ENCODE results near the gene POLR3C. TPM values are rescaled to one million over a fixed set of nuclear protein-coding genes. Genes with fewer than 3 reads are reported as not detected.

Gene POLR3C
- total and polyA plus RNA-seq, 2 of the 13 experiments (the other 11 are each of a cell fraction or from before 2014, with no cell fraction given), result 15.5 to 24.3 TPM

DNA sequence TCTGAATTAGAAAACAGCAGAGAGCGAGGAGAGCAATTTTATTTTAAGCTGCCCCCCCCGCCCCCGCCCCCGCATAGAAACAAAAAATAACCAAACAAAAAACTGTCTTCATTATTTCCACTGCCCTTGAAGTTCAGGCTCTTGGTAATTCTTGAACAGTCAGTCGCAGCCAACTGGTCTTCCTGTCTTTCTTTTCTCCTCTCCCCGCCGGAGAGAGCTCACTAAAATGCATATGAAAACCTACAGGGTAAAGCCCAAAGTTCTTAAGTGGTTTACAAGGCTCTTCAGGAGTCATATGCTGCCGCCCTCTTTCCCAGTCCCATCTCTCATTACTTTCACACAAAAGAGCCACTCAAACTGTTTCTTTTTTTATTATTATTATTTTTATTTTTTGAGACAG lies 62.8 kb downstream of the POLR3C start:
- no peak overlapping the region for H2AFZ ChIP-seq (ENCODE audit: low read length)
- H3K27me3 ChIP-seq (ENCODE audit: control insufficient read depth in 1 of 2, insufficient read depth in 2 of 2, low read length in 2 of 2), result peaks cover 2 to 26% of the 10 kb centered on the region in 2 experiments
- no peaks in the 10 kb centered on the region for H3K9me3 ChIP-seq (ENCODE audit: low read length)
- DNase-seq (ENCODE audit: low spot score) (no peak), ATAC-seq (no peak), FAIRE-seq (no peak)
- no peak overlapping the region for H3K27ac ChIP-seq (ENCODE audit: extremely low read length, insufficient read depth, low read length)
- no peak overlapping the region for H3K9ac ChIP-seq (ENCODE audit: insufficient read depth, low read depth, low read length)
- no peak overlapping the region for H3K4me3 ChIP-seq (replicated peaks in 1 of 3; ENCODE audit: insufficient read depth in 1 of 3, low read depth in 2 of 3, low read length in 3 of 3)
- CTCF ChIA-PET (ENCODE audit: low intra/inter-chr PET ratio, low total read pairs), result no interaction called here
- TF ChIP-seq BRD4 (CRISPR knock-in tag; IDR thresholded peaks at IDR 0.05) (no peak), GLI4 (CRISPR knock-in tag; IDR thresholded peaks at IDR 0.05; ENCODE audit: borderline replicate concordance) (no peak), ZNF549 (CRISPR knock-in tag; IDR thresholded peaks at IDR 0.05) (no peak), ADNP (CRISPR knock-in tag; IDR thresholded peaks at IDR 0.05) (no peak), TAF1 (CRISPR knock-in tag; IDR thresholded peaks at IDR 0.05) (no peak), ZFP82 (CRISPR knock-in tag; IDR thresholded peaks at IDR 0.05; ENCODE audit: borderline replicate concordance) (no peak)
- TF ChIP-seq, protein P1, sequence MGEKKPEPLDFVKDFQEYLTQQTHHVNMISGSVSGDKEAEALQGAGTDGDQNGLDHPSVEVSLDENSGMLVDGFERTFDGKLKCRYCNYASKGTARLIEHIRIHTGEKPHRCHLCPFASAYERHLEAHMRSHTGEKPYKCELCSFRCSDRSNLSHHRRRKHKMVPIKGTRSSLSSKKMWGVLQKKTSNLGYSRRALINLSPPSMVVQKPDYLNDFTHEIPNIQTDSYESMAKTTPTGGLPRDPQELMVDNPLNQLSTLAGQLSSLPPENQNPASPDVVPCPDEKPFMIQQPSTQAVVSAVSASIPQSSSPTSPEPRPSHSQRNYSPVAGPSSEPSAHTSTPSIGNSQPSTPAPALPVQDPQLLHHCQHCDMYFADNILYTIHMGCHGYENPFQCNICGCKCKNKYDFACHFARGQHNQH (CRISPR knock-in tag; IDR thresholded peaks at IDR 0.05), result no peak
- TF ChIP-seq, protein P2, sequence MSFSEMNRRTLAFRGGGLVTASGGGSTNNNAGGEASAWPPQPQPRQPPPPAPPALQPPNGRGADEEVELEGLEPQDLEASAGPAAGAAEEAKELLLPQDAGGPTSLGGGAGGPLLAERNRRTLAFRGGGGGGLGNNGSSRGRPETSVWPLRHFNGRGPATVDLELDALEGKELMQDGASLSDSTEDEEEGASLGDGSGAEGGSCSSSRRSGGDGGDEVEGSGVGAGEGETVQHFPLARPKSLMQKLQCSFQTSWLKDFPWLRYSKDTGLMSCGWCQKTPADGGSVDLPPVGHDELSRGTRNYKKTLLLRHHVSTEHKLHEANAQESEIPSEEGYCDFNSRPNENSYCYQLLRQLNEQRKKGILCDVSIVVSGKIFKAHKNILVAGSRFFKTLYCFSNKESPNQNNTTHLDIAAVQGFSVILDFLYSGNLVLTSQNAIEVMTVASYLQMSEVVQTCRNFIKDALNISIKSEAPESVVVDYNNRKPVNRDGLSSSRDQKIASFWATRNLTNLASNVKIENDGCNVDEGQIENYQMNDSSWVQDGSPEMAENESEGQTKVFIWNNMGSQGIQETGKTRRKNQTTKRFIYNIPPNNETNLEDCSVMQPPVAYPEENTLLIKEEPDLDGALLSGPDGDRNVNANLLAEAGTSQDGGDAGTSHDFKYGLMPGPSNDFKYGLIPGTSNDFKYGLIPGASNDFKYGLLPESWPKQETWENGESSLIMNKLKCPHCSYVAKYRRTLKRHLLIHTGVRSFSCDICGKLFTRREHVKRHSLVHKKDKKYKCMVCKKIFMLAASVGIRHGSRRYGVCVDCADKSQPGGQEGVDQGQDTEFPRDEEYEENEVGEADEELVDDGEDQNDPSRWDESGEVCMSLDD (CRISPR knock-in tag; IDR thresholded peaks at IDR 0.05; ENCODE audit: borderline replicate concordance), result no peak
- TF ChIP-seq, protein P3, sequence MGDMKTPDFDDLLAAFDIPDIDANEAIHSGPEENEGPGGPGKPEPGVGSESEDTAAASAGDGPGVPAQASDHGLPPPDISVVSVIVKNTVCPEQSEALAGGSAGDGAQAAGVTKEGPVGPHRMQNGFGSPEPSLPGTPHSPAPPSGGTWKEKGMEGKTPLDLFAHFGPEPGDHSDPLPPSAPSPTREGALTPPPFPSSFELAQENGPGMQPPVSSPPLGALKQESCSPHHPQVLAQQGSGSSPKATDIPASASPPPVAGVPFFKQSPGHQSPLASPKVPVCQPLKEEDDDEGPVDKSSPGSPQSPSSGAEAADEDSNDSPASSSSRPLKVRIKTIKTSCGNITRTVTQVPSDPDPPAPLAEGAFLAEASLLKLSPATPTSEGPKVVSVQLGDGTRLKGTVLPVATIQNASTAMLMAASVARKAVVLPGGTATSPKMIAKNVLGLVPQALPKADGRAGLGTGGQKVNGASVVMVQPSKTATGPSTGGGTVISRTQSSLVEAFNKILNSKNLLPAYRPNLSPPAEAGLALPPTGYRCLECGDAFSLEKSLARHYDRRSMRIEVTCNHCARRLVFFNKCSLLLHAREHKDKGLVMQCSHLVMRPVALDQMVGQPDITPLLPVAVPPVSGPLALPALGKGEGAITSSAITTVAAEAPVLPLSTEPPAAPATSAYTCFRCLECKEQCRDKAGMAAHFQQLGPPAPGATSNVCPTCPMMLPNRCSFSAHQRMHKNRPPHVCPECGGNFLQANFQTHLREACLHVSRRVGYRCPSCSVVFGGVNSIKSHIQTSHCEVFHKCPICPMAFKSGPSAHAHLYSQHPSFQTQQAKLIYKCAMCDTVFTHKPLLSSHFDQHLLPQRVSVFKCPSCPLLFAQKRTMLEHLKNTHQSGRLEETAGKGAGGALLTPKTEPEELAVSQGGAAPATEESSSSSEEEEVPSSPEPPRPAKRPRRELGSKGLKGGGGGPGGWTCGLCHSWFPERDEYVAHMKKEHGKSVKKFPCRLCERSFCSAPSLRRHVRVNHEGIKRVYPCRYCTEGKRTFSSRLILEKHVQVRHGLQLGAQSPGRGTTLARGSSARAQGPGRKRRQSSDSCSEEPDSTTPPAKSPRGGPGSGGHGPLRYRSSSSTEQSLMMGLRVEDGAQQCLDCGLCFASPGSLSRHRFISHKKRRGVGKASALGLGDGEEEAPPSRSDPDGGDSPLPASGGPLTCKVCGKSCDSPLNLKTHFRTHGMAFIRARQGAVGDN (CRISPR knock-in tag; IDR thresholded peaks at IDR 0.05), result no peak
- TF ChIP-seq, protein P4, sequence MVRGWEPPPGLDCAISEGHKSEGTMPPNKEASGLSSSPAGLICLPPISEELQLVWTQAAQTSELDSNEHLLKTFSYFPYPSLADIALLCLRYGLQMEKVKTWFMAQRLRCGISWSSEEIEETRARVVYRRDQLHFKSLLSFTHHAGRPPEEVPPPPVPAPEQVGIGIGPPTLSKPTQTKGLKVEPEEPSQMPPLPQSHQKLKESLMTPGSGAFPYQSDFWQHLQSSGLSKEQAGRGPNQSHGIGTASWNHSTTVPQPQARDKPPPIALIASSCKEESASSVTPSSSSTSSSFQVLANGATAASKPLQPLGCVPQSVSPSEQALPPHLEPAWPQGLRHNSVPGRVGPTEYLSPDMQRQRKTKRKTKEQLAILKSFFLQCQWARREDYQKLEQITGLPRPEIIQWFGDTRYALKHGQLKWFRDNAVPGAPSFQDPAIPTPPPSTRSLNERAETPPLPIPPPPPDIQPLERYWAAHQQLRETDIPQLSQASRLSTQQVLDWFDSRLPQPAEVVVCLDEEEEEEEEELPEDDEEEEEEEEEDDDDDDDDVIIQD (CRISPR knock-in tag; IDR thresholded peaks at IDR 0.05; ENCODE audit: low read depth), result no peak
- no peaks in the 10 kb centered on the region for H3K79me2 ChIP-seq (ENCODE audit: insufficient read depth, low read length)
- BruUV-seq (replicated peaks), result no TSS peak
- 56% methylated on average over 8 of the region's 8 CpGs for WGBS (ENCODE audit: low lambda C conversion rate)
- peak overlapping the region; percentile 75; the same call in 1 of the 2 replicates for H3K4me2 ChIP-seq (ENCODE audit: low read depth, low read length)
- intact Hi-C loops (cut with micrococcal nuclease; ENCODE audit: unreplicated experiment), result no loop called here
- H3K4me1 ChIP-seq (ENCODE audit: insufficient read depth, low read length), result peaks cover 53% of the 10 kb centered on the region
- in situ Hi-C loops (cut with HindIII; ENCODE audit: extremely low pct_ligation_motif_present, low pct_unique_long_range_greater_than_20kb), result loop anchor here (5.0 to 10.0 kb wide), 2 partner anchors 40 to 118 kb away; partner anchors contain the start of gene RBM8A
- no peaks in the 10 kb centered on the region for H3K36me3 ChIP-seq (replicated peaks in 1 of 2; ENCODE audit: control insufficient read depth in 1 of 2, insufficient read depth in 2 of 2, low read length in 2 of 2)
- POLR2A ChIA-PET, result interaction anchor here (3.8 kb wide), 1 partner anchor 28 kb away, joined by 14 read pairs; the partner anchor contains the start of gene PIAS3
- no peaks in the 10 kb centered on the region for H4K20me1 ChIP-seq (ENCODE audit: insufficient read depth, low read length)
